Gastrocnemius medialis (tissue), 4 donors: ENCODE measurements around the gene DCDC1. TPM values are rescaled to one million over a fixed set of nuclear protein-coding genes. Genes with fewer than 3 reads are reported as not detected.

Source experiments
- ATAC-seq, 2 donors: fragments of 150-250 bp; one replicate each; pipeline ENCODE4 v1.9.1; 2016
- DNase-seq, 2 donors: peaks; one replicate each; pipeline ENCODE4 v3.0.0-alpha.2; 2019
- H3K27ac ChIP-seq, 4 donors: fragments of 200-600 bp; sonication (generic); 1 replicate in 1 of 4; 2 replicates in 3 of 4; pipeline ENCODE4 v1.5.1; 2016 to 2018; ENCODE audit warnings: mild to moderate bottlenecking in 2 of 4, moderate library complexity in 1 of 4
- H3K27me3 ChIP-seq, 3 donors: fragments of 200-600 bp; sonication (generic) in 2 of 3; 1 replicate in 1 of 3; 2 replicates in 2 of 3; pipeline versions ENCODE4 v1.5.1 to v1.6.0; 2016 to 2019; ENCODE audit warnings: mild to moderate bottlenecking in 1 of 3, moderate library complexity in 1 of 3
- H3K36me3 ChIP-seq, 2 donors: fragments of 200-600 bp; sonication (generic) in 1 of 2; one replicate each; pipeline ENCODE4 v1.5.1; 2017 to 2018
- H3K4me1 ChIP-seq, 2 donors: fragments of 200-600 bp; sonication (generic) in 1 of 2; one replicate each; pipeline ENCODE4 v1.5.1; 2016 to 2017; ENCODE audit warnings: mild to moderate bottlenecking in 2 of 2
- H3K4me3 ChIP-seq, 4 donors: fragments of 200-600 bp; sonication (generic) in 3 of 4; 1 replicate in 1 of 4; 2 replicates in 3 of 4; pipeline ENCODE4 v1.5.1; 2016 to 2019; ENCODE audit warnings: mild to moderate bottlenecking in 2 of 4
- H3K9me3 ChIP-seq, 3 donors: fragments of 200-600 bp; sonication (generic) in 2 of 3; 1 replicate in 1 of 3; 2 replicates in 2 of 3; pipeline ENCODE4 v1.5.1; 2016 to 2019
- POLR2A ChIP-seq, 2 donors: fragments of 450-650 bp; IDR thresholded peaks; one replicate each; pipeline ENCODE4 v1.6.1; 2017; ENCODE audit warnings: antibody characterized with exemption in 2 of 2, mild to moderate bottlenecking in 2 of 2, moderate library complexity in 2 of 2
- in situ Hi-C, 4 donors: fragments of 200-750 bp; cut with MboI; loops; one replicate each; pipeline versions ENCODE4 v1.15.0 to v1.8.0; 2017; ENCODE audit warnings: low sequenced_read_pairs in 4 of 4
- intact Hi-C: fragments of 100-400 bp; cut with DNase I; formaldehyde crosslinking; loops from one replicate; pipeline ENCODE4 v1.15.1; 2023; ENCODE audit warnings: low total_unique reads
- total RNA-seq, 4 donors: library from RNA; depleted of rRNA; stranded (reverse); fragments of >200 nt; gene quantifications; one replicate each; pipeline versions ENCODE4 v1.1.0 to v1.2.3, GENCODE V29; 2016
- TF ChIP-seq, protein P1 (sequence below), 5 experiments: fragments of 450-650 bp in 3 of 5; fragments of 200-600 bp in 2 of 5; sonication (generic) in 2 of 5; IDR thresholded peaks in 4 of 5; conservative IDR thresholded peaks in 1 of 5; 1 replicate in 4 of 5; 2 replicates in 1 of 5; pipeline ENCODE4 v1.5.1; 2016 to 2019; ENCODE audit warnings: antibody characterized with exemption in 5 of 5, mild to moderate bottlenecking in 3 of 5, moderate library complexity in 3 of 5

DCDC1 gene
- total RNA-seq, 4 donors from 2014 or later: not detected

GRCh38 chr11:31114442-31114841 is 255.1 kb downstream of the DCDC1 start:
- H3K4me1 ChIP-seq: no peaks in the 10 kb centered on the region
- intact Hi-C loops (no loop called here), in situ Hi-C loops (loop anchor here in 1 of 4 donors (25.0 kb wide), 1 partner anchor 748 kb away; no protein-coding TSS in a partner anchor)
- H3K27me3 ChIP-seq: no peaks in the 10 kb centered on the region
- DNase-seq (no peak), ATAC-seq (no peak)
- H3K27ac ChIP-seq: no peak overlapping the region
- H3K36me3 ChIP-seq: no peaks in the 10 kb centered on the region
- TF ChIP-seq, protein P1, sequence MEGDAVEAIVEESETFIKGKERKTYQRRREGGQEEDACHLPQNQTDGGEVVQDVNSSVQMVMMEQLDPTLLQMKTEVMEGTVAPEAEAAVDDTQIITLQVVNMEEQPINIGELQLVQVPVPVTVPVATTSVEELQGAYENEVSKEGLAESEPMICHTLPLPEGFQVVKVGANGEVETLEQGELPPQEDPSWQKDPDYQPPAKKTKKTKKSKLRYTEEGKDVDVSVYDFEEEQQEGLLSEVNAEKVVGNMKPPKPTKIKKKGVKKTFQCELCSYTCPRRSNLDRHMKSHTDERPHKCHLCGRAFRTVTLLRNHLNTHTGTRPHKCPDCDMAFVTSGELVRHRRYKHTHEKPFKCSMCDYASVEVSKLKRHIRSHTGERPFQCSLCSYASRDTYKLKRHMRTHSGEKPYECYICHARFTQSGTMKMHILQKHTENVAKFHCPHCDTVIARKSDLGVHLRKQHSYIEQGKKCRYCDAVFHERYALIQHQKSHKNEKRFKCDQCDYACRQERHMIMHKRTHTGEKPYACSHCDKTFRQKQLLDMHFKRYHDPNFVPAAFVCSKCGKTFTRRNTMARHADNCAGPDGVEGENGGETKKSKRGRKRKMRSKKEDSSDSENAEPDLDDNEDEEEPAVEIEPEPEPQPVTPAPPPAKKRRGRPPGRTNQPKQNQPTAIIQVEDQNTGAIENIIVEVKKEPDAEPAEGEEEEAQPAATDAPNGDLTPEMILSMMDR (IDR thresholded peaks at IDR 0.05 in 4 of 5, conservative IDR thresholded peaks at IDR 0.05 in 1 of 5): no peak
- TF ChIP-seq POLR2A (IDR thresholded peaks at IDR 0.05): no peak
- no peak overlapping the region for H3K4me3 ChIP-seq
- H3K9me3 ChIP-seq: no peaks in the 10 kb centered on the region

GRCh38 chr11:31110830-31111229 is 258.7 kb downstream of the DCDC1 start:
- in situ Hi-C loops (loop anchor here in 1 of 4 donors (25.0 kb wide), 1 partner anchor 751 kb away; no protein-coding TSS in a partner anchor), intact Hi-C loops (no loop called here)
- Histone ChIP-seq H3K4me3 (no peak overlapping the region), H3K27ac (no peak overlapping the region), H3K9me3 (no peaks in the 10 kb centered on the region), H3K36me3 (no peaks in the 10 kb centered on the region), H3K27me3 (no peaks in the 10 kb centered on the region), H3K4me1 (no peaks in the 10 kb centered on the region)
- DNase-seq (no peak), ATAC-seq (no peak)
- no peak for TF ChIP-seq POLR2A (IDR thresholded peaks at IDR 0.05)
- TF ChIP-seq, protein P1 (IDR thresholded peaks at IDR 0.05 in 4 of 5, conservative IDR thresholded peaks at IDR 0.05 in 1 of 5): no peak

GRCh38 chr11:31109446-31109845 is 260.1 kb downstream of the DCDC1 start:
- intact Hi-C loops (loop anchor here (5.0 to 10.0 kb wide), 2 partner anchors 755 to 1068 kb away; no protein-coding TSS in a partner anchor), in situ Hi-C loops (loop anchor here in 1 of 4 donors (25.0 kb wide), 1 partner anchor 753 kb away; no protein-coding TSS in a partner anchor)
- Histone ChIP-seq H3K27me3 (no peaks in the 10 kb centered on the region), H3K36me3 (no peaks in the 10 kb centered on the region), H3K4me3 (no peak overlapping the region), H3K27ac (no peak overlapping the region), H3K9me3 (no peaks in the 10 kb centered on the region), H3K4me1 (no peaks in the 10 kb centered on the region)
- ATAC-seq (no peak), DNase-seq (no peak)
- TF ChIP-seq, protein P1 (IDR thresholded peaks at IDR 0.05 in 4 of 5, conservative IDR thresholded peaks at IDR 0.05 in 1 of 5): no peak
- no peak for TF ChIP-seq POLR2A (IDR thresholded peaks at IDR 0.05)

GRCh38 chr11:31107649-31108048 is 261.9 kb downstream of the DCDC1 start:
- H3K36me3 ChIP-seq: no peaks in the 10 kb centered on the region
- in situ Hi-C loops: loop anchor here in 1 of 4 donors (25.0 kb wide), 1 partner anchor 755 kb away; no protein-coding TSS in a partner anchor
- H3K27ac ChIP-seq: no peak overlapping the region
- no peak for ATAC-seq
- H3K4me1 ChIP-seq: no peaks in the 10 kb centered on the region
- no peak overlapping the region for H3K4me3 ChIP-seq
- no peak for DNase-seq
- H3K27me3 ChIP-seq: no peaks in the 10 kb centered on the region
- no peaks in the 10 kb centered on the region for H3K9me3 ChIP-seq
- intact Hi-C loops: loop anchor here (5.0 to 10.0 kb wide), 2 partner anchors 757 to 1070 kb away; no protein-coding TSS in a partner anchor
- TF ChIP-seq, protein P1 (IDR thresholded peaks at IDR 0.05 in 4 of 5, conservative IDR thresholded peaks at IDR 0.05 in 1 of 5): no peak
- TF ChIP-seq POLR2A (IDR thresholded peaks at IDR 0.05): no peak
